ENCODE results near the gene MBNL1. TPM values are rescaled to one million over a fixed set of nuclear protein-coding genes. Genes with fewer than 3 reads are reported as not detected.

MBNL1 gene
- total RNA-seq, 1 donor from 2014 or later, result 69.4 TPM

- H3K27ac Mint-ChIP-seq, result no peak overlapping the region
- H3K4me1 Mint-ChIP-seq (ENCODE audit: unreplicated experiment), result no peaks in the 10 kb centered on the region
- no peaks in the 10 kb centered on the region for H3K9me3 Mint-ChIP-seq
- no peaks in the 10 kb centered on the region for H3K27me3 Mint-ChIP-seq
- DNase-seq (ENCODE audit: extremely low spot score, unreplicated experiment), result no peak
- no peaks in the 10 kb centered on the region for H3K36me3 Mint-ChIP-seq
- no peak for TF ChIP-seq CTCF (conservative IDR thresholded peaks at IDR 0.05)
- no peak overlapping the region for H3K4me3 Mint-ChIP-seq
Measured at GRCh38 chr3:152491922-152492321, 223.2 kb downstream of the MBNL1 start.

DNA sequence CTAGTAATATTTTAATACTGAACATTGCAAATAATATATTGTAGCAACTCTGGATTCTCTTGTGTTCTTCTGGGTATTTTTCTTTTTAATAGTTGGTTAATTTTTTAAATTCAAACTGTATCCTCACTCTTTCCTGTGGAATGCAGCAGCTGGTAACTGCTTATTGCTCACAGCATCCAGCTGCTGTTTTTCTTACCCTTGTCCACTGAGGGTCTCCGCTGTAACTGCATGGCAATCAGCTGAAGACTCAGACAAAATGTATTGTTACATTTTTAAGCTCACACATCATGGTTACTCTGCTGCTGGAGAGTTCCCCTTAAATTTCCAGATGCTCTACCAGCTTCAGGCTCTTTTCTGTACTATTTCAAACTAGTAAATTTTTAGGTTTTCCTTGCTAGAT is 227.6 kb downstream of the MBNL1 start:
- Mint-ChIP-seq H3K4me1 (ENCODE audit: unreplicated experiment) (peaks cover 5% of the 10 kb centered on the region), H3K27ac (no peak overlapping the region), H3K4me3 (no peak overlapping the region), H3K36me3 (no peaks in the 10 kb centered on the region), H3K27me3 (no peaks in the 10 kb centered on the region), H3K9me3 (no peaks in the 10 kb centered on the region)
- DNase-seq (ENCODE audit: extremely low spot score, unreplicated experiment), result no peak
- TF ChIP-seq CTCF (conservative IDR thresholded peaks at IDR 0.05), result no peak

DNA sequence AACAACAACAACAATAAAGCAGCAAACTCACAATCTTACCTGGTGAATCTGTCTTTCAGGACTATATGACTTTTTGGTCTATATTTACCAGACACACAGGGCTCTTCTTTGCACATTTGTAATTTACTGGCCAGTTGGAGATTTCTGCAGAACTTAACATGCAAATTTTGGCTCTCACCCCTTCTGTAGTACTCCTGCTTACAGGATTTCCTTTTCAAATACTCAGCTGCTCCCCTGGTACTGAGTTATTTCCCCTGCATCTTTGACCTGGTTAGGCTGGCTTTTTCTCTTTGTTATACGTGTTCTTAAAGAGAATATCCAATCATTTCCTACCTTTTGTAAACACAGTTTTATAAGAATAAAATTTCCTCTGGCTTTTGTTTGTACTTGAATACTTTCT is 228.0 kb downstream of the MBNL1 start:
- TF ChIP-seq CTCF (conservative IDR thresholded peaks at IDR 0.05), result no peak
- H3K27ac Mint-ChIP-seq, result no peak overlapping the region
- H3K9me3 Mint-ChIP-seq, result no peaks in the 10 kb centered on the region
- H3K4me3 Mint-ChIP-seq, result no peak overlapping the region
- no peak for DNase-seq (ENCODE audit: extremely low spot score, unreplicated experiment)
- H3K4me1 Mint-ChIP-seq (ENCODE audit: unreplicated experiment), result peaks cover 5% of the 10 kb centered on the region
- H3K36me3 Mint-ChIP-seq, result no peaks in the 10 kb centered on the region
- no peaks in the 10 kb centered on the region for H3K27me3 Mint-ChIP-seq

- Mint-ChIP-seq H3K36me3 (no peaks in the 10 kb centered on the region), H3K27ac (no peak overlapping the region), H3K4me1 (ENCODE audit: unreplicated experiment) (peaks cover 5% of the 10 kb centered on the region), H3K9me3 (peaks cover 4% of the 10 kb centered on the region), H3K4me3 (no peak overlapping the region), H3K27me3 (no peaks in the 10 kb centered on the region)
- DNase-seq (ENCODE audit: extremely low spot score, unreplicated experiment), result no peak
- no peak for TF ChIP-seq CTCF (conservative IDR thresholded peaks at IDR 0.05)
Measured at GRCh38 chr3:152497457-152497856, 228.7 kb downstream of the MBNL1 start.

DNA sequence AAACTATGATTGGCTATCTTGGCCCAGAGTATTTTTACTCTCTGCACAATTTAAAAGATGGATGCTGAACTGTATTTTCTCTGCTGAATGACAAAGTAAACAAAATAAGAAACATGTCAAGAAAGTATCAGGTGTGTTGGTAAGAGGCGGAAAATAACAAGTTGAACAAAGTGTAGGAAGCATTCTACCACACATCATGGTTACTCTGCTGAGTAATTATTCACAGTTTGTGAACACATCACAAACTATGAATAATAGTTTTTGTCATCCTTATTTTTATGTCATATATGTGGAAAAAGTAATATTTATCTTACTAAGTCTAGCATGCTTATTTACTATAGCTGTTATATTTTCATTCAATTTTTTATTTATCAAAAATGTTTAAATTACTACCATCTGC is 229.2 kb downstream of the MBNL1 start:
- Mint-ChIP-seq H3K36me3 (no peaks in the 10 kb centered on the region), H3K4me1 (ENCODE audit: unreplicated experiment) (peaks cover 5% of the 10 kb centered on the region), H3K27ac (no peak overlapping the region), H3K27me3 (no peaks in the 10 kb centered on the region), H3K4me3 (no peak overlapping the region), H3K9me3 (peaks cover 4% of the 10 kb centered on the region)
- DNase-seq (ENCODE audit: extremely low spot score, unreplicated experiment), result no peak
- no peak for TF ChIP-seq CTCF (conservative IDR thresholded peaks at IDR 0.05)

DNA sequence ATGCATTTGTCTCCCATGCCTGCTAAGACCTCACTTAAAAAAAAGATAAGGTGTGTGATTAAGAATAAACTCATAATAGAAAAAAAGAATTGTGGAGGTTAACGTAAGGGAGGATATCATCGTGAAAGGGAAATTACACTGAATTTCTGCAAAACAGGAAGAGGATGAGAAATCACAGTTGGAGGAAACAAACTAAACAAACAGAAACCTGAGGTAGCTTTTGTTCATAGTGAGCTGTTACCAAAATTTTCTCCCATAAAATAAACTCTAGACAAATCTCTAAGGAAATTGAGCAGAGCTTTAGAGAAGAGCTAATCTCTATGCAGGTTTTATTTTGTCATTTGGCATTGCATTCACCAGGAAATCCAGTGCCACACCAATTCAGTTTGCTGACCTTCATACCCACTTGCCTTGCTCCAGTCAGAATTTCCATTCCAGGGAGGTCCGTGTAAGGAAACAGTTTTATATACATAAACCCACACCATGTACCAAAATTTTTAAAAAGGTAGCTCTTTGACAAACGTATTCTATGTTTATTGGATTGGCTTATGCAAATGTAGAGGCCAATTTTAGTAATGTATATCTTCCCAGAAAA is 231.2 kb downstream of the MBNL1 start:
- Mint-ChIP-seq H3K4me1 (ENCODE audit: unreplicated experiment) (peaks cover 5% of the 10 kb centered on the region), H3K36me3 (no peaks in the 10 kb centered on the region), H3K9me3 (peaks cover 4% of the 10 kb centered on the region), H3K27me3 (no peaks in the 10 kb centered on the region), H3K27ac (no peak overlapping the region), H3K4me3 (no peak overlapping the region)
- DNase-seq (ENCODE audit: extremely low spot score, unreplicated experiment), result no peak
- TF ChIP-seq CTCF (conservative IDR thresholded peaks at IDR 0.05), result no peak

All from type B pancreatic cell (in vitro differentiated cells).